Parathyroid adenoma (tissue), 2 donors: Measurements from ENCODE around the gene UNC119.

Experiments
- H2AFZ ChIP-seq: fragments of 300-600 bp; sonication (generic); one replicate; pipeline ENCODE4 v1.7.0; 2017; ENCODE audit warnings: antibody characterized with exemption, mild to moderate bottlenecking
- H3K27ac ChIP-seq: fragments of 300-600 bp; sonication (generic); one replicate; pipeline ENCODE4 v1.7.0; 2017
- H3K27me3 ChIP-seq: fragments of 300-600 bp; sonication (generic); one replicate; pipeline ENCODE4 v1.7.0; 2017; ENCODE audit warnings: low read length; ENCODE audit not compliant: control insufficient read depth, insufficient read depth
- H3K36me3 ChIP-seq: fragments of 300-600 bp; sonication (generic); one replicate; pipeline ENCODE4 v1.7.0; 2017; ENCODE audit warnings: low read length; ENCODE audit not compliant: control insufficient read depth, insufficient read depth
- H3K4me1 ChIP-seq: fragments of 300-600 bp; sonication (generic); one replicate; pipeline ENCODE4 v1.7.0; 2017; ENCODE audit warnings: control low read depth
- H3K4me2 ChIP-seq: fragments of 300-600 bp; sonication (generic); one replicate; pipeline ENCODE4 v1.7.0; 2017; ENCODE audit warnings: low read length
- H3K4me3 ChIP-seq: fragments of 300-600 bp; sonication (generic); one replicate; pipeline ENCODE4 v1.7.0; 2017; ENCODE audit warnings: low read depth, low read length
- H3K79me2 ChIP-seq: fragments of 300-600 bp; sonication (generic); one replicate; pipeline ENCODE4 v1.7.0; 2017; ENCODE audit warnings: control low read depth
- H3K9ac ChIP-seq: fragments of 300-600 bp; sonication (generic); one replicate; pipeline ENCODE4 v1.7.0; 2017; ENCODE audit warnings: mild to moderate bottlenecking
- H3K9me3 ChIP-seq: fragments of 300-600 bp; sonication (generic); one replicate; pipeline ENCODE4 v1.7.0; 2017; ENCODE audit warnings: low read length; ENCODE audit not compliant: control insufficient read depth
- CTCF ChIP-seq: fragments of 300-600 bp; sonication (generic); IDR thresholded peaks from one replicate; pipeline ENCODE4 v1.7.0; 2017; ENCODE audit warnings: antibody characterized with exemption, mild to moderate bottlenecking
- donor health status: primary hyperparathyroidism.

UNC119 gene

DNA sequence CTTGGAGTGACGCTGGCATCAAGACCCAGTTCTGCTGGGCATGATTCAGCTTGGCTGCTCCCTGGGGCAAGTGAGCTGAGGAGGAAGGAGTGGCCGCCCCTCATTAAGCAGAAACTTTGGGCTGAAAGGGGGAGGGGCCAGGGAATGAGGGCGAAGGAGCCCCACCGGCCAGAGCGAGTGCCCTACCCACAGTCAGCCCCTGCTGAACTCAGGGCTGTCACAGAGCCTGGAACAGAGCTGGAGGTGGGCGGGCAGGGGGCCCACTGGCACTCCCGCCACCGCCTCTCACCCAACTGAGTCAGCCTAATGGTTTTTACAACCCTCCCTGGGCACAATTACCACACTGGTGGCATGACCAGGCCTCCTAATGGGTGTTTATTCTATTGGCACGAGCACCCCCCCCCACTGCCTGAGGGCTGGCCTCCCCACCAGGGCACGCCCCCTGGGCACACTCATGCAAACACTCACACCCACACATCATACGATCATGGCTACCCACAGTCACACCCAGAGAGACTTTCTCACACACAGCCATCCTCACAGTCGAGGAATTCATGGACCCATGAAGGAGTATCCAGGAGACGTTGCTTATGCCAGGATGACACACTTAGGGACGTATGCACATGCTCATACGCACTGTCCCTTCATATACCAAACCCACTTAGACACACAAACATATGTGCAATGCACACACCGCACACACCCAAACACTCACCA lies 19.2 kb downstream of the UNC119 start:
- Histone ChIP-seq H3K27ac (no peak overlapping the region), H2AFZ (no peak overlapping the region), H3K9ac (no peak overlapping the region), H3K4me2 (no peak overlapping the region), H3K27me3 (no peaks in the 10 kb centered on the region), H3K9me3 (no peaks in the 10 kb centered on the region), H3K4me1 (no peaks in the 10 kb centered on the region), H3K36me3 (no peaks in the 10 kb centered on the region), H3K4me3 (no peak overlapping the region), H3K79me2 (no peaks in the 10 kb centered on the region)
- no peak for TF ChIP-seq CTCF

GRCh38 chr17:28532050-28532960 lies 20.1 kb downstream of the UNC119 start:
- no peak overlapping the region for H3K27ac ChIP-seq
- H3K9ac ChIP-seq, result no peak overlapping the region
- no peak overlapping the region for H2AFZ ChIP-seq
- TF ChIP-seq CTCF, result no peak
- no peaks in the 10 kb centered on the region for H3K36me3 ChIP-seq
- H3K4me1 ChIP-seq, result no peaks in the 10 kb centered on the region
- no peaks in the 10 kb centered on the region for H3K79me2 ChIP-seq
- no peak overlapping the region for H3K4me2 ChIP-seq
- no peak overlapping the region for H3K4me3 ChIP-seq
- H3K27me3 ChIP-seq, result no peaks in the 10 kb centered on the region
- no peaks in the 10 kb centered on the region for H3K9me3 ChIP-seq

- Histone ChIP-seq H3K27me3 (no peaks in the 10 kb centered on the region), H3K4me1 (no peaks in the 10 kb centered on the region), H3K4me3 (no peak overlapping the region), H3K9me3 (no peaks in the 10 kb centered on the region), H3K79me2 (no peaks in the 10 kb centered on the region), H3K36me3 (no peaks in the 10 kb centered on the region), H3K9ac (no peak overlapping the region), H3K27ac (no peak overlapping the region), H3K4me2 (no peak overlapping the region), H2AFZ (no peak overlapping the region)
- TF ChIP-seq CTCF, result no peak
Observed at GRCh38 chr17:28530926-28531325, 21.5 kb downstream of the UNC119 start.

DNA sequence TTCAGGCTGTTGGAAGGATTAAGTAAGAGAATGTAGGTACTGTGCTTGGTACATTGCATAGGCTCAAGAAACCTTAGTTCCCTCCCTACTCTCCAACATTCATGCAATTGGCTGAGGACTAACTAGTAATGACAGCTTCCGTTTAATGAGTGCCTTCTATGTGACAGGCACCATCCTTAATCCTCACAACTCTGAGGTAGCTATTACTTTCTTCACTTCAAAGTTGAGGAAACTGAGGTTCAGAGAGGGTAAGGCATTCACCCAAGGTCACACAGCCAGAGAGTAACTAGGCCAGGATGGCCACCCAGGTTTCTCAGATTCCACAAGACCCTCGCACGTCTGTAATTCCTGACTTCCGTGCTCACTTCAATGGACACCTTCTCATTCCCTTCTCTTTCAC lies 22.2 kb downstream of the UNC119 start:
- Histone ChIP-seq H3K4me3 (no peak overlapping the region), H3K4me2 (no peak overlapping the region), H3K36me3 (no peaks in the 10 kb centered on the region), H2AFZ (no peak overlapping the region), H3K79me2 (no peaks in the 10 kb centered on the region), H3K4me1 (peaks cover under 1% of the 10 kb centered on the region), H3K27me3 (no peaks in the 10 kb centered on the region), H3K9me3 (no peaks in the 10 kb centered on the region), H3K9ac (no peak overlapping the region), H3K27ac (no peak overlapping the region)
- TF ChIP-seq CTCF, result no peak
